GM12801 (cell line): ENCODE measurements around the gene ADAMTSL4.

Experiments
- CTCF ChIP-seq: IDR thresholded peaks from one replicate; pipeline ENCODE4 v1.5.1; 2011; ENCODE audit warnings: control low read depth; ENCODE audit not compliant: insufficient read length; ENCODE audit errors: extremely low read depth

The ADAMTSL4 gene

DNA sequence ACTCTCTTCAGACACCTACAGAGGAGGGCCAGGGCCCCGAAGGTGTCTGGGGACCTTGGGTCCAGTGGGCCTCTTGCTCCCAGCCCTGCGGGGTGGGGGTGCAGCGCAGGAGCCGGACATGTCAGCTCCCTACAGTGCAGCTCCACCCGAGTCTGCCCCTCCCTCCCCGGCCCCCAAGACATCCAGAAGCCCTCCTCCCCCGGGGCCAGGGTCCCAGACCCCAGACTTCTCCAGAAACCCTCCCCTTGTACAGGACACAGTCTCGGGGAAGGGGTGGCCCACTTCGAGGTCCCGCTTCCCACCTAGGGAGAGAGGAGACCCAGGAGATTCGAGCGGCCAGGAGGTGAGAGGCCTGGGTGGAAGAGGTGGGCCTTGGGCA, 3.7 kb downstream of the ADAMTSL4 start:
- no peak for TF ChIP-seq CTCF

- TF ChIP-seq CTCF: no peak
Observed at GRCh38 chr1:150553392-150554085, 4.3 kb downstream of the ADAMTSL4 start.

GRCh38 chr1:150554086-150554452, 4.9 kb downstream of the ADAMTSL4 start:
- TF ChIP-seq CTCF: no peak

GRCh38 chr1:150555198-150555970, 6.2 kb downstream of the ADAMTSL4 start:
- no peak for TF ChIP-seq CTCF

DNA sequence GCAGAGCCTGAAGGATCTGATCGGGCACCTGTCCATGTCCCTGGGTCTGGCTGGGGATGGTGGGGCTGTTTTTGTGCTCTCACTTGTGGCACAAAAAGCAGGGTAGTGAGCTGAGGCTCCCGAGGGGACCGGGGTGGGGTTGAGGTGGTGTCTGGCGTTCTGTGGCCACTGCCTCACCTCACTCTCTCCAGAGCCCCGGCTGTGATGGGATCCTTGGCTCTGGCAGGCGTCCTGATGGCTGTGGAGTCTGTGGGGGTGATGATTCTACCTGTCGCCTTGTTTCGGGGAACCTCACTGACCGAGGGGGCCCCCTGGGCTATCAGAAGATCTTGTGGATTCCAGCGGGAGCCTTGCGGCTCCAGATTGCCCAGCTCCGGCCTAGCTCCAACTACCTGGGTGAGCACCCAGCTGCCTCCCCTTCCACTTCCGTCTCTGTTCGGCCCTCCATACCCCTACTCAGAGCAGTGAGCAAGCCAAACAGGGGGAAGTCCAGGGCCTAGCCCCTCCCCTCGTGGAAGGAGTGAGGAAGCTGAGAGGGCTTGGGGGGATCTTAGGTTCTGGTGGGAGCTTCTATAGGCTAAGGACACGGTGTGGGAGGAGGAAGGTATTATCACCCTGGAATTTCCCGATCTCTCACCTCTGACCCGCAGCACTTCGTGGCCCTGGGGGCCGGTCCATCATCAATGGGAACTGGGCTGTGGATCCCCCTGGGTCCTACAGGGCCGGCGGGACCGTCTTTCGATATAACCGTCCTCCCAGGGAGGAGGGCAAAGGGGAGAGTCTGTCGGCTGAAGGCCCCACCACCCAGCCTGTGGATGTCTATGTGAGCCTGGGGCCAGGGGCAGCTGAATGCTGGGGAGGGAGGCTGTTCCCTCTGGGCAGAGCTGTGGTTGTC, 7.0 kb downstream of the ADAMTSL4 start:
- TF ChIP-seq CTCF: no peak

DNA sequence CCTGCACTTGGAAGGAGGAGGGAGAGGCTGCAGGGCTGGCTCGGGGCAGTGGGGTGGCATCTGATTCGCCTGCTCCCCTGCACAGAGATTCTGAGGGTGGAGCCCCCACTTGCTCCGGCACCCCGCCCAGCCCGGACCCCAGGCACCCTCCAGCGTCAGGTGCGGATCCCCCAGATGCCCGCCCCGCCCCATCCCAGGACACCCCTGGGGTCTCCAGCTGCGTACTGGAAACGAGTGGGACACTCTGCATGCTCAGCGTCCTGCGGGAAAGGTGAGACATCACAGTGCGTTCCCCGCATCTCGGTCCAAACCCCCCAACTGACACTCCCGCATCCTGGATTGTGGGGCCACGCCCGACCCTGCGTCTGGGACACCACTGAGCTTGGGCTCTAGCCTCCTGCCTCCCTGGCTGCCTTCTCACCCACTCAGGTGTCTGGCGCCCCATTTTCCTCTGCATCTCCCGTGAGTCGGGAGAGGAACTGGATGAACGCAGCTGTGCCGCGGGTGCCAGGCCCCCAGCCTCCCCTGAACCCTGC, 7.9 kb downstream of the ADAMTSL4 start:
- TF ChIP-seq CTCF: no peak

DNA sequence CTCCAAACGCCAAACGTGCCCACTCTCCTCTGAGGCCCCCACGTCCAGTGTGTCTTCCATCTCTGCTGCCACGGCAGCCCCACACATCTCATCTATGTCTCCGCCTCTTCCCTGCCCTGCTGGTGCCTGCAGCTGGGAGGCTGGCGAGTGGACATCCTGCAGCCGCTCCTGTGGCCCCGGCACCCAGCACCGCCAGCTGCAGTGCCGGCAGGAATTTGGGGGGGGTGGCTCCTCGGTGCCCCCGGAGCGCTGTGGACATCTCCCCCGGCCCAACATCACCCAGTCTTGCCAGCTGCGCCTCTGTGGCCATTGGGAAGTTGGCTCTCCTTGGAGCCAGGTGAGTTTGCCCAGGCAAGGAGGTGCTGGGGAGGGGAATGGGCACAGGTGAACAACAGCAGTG, 8.6 kb downstream of the ADAMTSL4 start:
- TF ChIP-seq CTCF: no peak
